A204.1 (cell line): ENCODE measurements around the gene CDKAL1.
"Not testable (repeated sequence)": the region's sequence is repeated elsewhere in the genome, so short reads cannot be mapped to it uniquely, and the experiment has no call there.

Source experiments
- FAIRE-seq: peaks from 2 replicates; lab custom pipeline; 2012; peaks lifted over from hg19 to GRCh38; lab: Jason Lieb, UNC

The CDKAL1 gene

DNA sequence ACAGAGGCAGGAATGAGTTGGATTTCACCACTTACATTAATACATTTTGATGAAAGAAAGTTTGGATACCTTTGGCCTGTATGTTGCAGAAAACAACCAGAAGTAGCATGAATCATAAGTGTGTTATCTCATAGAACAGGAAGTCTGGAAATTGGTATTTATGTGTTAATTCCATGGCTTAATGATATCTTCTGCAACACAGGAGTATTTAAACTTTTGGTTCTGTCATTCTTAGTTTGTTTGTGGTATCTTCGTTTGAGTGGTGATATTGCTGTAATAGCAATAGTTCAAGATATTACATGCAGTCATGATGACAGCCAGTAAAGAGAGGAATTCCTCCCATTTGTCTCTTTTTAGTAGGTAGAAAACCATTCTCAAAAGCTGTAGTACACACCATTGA is 177.3 kb downstream of the CDKAL1 start:
- no peak for FAIRE-seq

- no peak for FAIRE-seq
Observed at GRCh38 chr6:20712011-20712410, 177.8 kb downstream of the CDKAL1 start.

GRCh38 chr6:20715135-20715806 is 181.0 kb downstream of the CDKAL1 start:
- no peak for FAIRE-seq

GRCh38 chr6:20716865-20717264 is 182.6 kb downstream of the CDKAL1 start:
- FAIRE-seq: no peak

GRCh38 chr6:20717743-20718142 is 183.5 kb downstream of the CDKAL1 start:
- no peak for FAIRE-seq

- FAIRE-seq: no peak
Observed at GRCh38 chr6:20718705-20719653, 184.7 kb downstream of the CDKAL1 start.

DNA sequence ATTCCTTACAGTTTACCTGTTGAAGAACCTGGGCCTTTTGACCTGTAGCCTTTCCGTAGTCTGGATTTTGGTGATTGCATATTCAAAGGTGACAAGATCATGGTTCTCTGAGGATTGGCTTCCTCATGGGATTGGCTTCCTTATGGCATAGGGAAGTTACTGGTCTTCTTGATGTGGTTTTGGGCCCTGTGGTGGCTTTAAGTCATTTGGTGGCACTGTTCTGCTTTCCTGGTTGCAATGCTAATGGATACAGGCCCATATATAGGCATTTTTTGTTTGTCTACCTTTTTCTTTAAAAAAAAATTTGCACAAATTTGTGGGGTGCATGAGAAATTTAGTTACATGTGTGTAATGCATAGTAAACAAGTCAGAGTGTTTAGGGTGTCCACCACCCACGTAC is 185.7 kb downstream of the CDKAL1 start:
- no peak for FAIRE-seq

GRCh38 chr6:20721121-20721520 is 186.9 kb downstream of the CDKAL1 start:
- not testable (repeated sequence) for FAIRE-seq

DNA sequence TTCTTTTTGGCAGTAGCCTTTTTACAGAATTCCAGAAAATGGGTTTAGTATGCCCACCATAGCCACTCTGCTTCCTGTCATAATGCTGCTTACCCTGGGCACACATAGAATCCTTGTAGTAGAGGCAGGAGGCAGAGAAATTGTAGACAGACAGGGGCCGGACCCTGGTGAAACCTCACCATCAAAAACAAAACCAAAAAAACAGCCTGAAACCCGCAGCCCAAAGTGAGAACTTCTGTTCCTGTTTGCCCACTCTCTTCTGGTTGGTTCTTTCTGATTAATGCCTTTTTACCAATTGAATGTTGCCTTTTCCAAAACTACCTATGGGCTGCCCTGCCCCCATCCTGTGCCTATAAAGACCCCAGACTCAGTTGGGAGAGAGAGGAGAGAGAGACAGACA is 188.2 kb downstream of the CDKAL1 start:
- FAIRE-seq: no peak

DNA sequence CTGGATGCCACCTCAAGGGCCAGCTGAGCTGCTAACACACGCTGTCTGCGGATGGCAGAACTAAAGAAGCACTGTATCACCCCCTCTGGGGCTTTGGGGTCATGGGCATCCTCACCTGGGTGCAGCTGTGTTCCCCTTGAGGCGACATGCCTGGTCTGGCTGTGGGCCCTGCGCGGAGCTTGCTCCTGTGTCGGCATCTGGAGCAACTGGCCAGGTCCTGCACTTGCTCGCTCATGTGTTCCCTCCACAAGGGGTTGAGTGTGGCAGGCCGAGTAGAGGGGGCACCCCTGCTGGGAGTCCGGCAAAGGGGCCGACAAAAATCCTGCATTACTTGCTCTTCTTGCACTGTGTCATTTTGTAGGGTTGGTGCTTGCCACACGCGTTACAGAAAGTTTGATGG is 189.0 kb downstream of the CDKAL1 start:
- FAIRE-seq: no peak

DNA sequence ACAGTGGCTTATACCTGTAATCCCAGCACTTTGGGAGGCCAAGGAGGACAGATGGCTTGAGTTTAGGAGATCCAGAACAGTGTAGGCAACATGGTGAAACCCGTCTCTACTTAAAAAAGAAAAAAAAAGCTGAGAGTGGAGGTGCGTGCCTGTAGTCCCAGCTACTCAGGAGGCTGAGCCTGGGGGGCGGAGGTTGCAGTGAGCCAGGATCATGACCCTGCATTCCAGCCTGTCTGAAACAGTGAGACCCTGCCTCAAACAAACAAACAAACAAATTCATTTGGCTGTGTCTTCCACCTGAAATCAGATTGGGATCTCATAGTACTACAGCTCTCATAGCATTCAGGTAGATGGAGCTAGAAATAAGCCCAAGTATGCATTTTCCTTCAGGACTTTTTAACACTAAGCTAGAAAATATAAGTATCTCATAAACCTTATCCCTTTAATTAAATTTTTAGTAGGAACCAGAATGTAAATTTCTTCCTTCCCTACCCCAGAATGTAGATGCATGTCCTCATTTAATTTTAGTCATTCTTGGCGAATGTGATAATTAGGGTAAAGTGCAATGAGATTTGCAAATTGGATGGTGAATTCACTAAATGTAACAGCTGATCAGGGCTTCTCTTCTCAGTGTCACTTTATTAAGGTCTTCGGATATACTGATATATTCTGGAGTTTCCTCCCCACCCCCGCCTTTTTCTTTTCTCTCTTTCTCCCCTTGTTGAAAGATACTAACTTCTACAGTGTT is 190.4 kb downstream of the CDKAL1 start:
- FAIRE-seq: no peak

- FAIRE-seq: not testable (repeated sequence)
Observed at GRCh38 chr6:20725235-20725634, 191.0 kb downstream of the CDKAL1 start.

- FAIRE-seq: no peak
Observed at GRCh38 chr6:20729086-20729485, 194.8 kb downstream of the CDKAL1 start.

GRCh38 chr6:20732362-20732761 is 198.1 kb downstream of the CDKAL1 start:
- FAIRE-seq: not testable (repeated sequence)

GRCh38 chr6:20732896-20733295 is 198.6 kb downstream of the CDKAL1 start:
- FAIRE-seq: no peak

GRCh38 chr6:20737912-20738311 is 203.7 kb downstream of the CDKAL1 start:
- no peak for FAIRE-seq

DNA sequence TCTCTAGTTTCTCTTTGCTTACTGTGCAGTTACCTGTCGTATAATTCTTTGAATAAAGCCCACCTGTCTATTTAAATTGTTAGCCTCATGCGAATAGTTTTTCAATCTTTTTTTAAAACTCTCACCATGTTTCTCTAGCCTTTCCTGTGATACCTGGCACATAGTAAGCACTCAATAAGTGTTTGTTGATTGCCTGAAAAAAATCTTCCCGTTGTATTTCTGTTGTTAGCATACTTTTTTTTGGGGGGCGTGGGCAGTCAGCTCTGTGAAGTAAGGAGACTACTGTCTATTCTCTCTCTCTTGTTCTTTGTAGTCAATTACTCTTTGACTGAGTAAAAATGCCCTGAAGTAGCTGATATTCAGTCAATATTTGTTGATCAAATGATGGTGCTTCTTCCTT is 205.8 kb downstream of the CDKAL1 start:
- no peak for FAIRE-seq

DNA sequence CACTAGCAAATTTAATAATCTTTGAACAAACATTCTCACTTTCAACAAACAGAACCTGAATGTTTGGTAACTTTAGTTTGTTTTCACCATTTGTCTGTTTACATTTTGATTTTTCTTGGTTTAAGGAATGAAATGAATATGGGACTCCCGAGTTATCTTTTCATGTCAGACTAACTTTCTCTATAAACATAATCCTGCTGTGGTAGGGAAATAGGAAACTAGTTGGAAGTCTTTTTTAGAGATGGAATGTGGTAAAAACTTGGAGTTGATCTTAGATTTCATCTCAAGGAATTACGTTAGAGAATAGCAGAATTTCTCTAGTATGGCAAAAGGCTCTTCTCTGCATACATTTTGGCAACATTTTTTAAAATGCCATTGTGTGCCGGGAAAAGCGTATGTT is 206.5 kb downstream of the CDKAL1 start:
- FAIRE-seq: no peak

- FAIRE-seq: no peak
Observed at GRCh38 chr6:20741490-20741889, 207.2 kb downstream of the CDKAL1 start.

- FAIRE-seq: no peak
Observed at GRCh38 chr6:20744911-20745557, 210.8 kb downstream of the CDKAL1 start.

GRCh38 chr6:20746024-20746423 is 211.8 kb downstream of the CDKAL1 start:
- FAIRE-seq: no peak

GRCh38 chr6:20746805-20747558 is 212.7 kb downstream of the CDKAL1 start:
- FAIRE-seq: no peak
